ENCODE data around the gene RAB2B.

The RAB2B gene

DNA sequence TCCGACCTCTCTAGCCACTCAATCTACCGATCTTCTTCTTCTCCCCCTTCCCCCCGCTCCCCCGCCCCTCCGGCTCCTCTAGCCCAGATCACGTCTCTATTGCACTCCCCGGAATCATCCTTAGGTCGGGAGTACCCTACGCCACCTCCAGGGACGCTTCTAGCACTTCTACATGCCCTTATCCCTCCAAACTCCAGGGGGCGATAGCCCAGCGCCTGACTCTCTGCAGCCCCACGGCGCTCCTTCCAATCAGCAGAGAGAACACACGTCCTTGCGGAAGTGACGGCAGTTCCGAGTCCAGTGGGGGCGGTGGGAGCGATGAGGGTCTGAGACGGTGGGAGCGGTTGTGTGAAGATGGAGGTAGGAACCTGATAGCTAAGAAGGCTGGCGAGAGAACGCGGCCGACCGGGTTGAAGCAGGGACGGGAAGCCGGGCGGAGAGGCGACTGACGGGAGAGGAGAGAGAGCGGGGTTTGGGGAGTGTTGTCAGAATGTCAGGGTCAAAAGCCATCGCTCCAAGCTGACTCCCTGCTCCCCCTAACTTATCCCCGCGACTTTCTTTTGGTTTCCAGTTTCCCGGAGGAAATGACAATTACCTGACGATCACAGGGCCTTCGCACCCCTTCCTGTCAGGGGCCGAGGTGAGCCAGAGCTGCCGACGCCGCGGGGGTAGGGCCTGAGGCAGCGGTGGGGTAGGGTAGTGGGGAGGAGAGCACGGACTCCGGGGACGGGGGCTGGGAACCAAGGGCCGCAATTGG is at the start of gene RAB2B, which contains the start of gene TOX4:
RAB2B (minus strand) TSS at position 35 of the 757 bp plus-strand sequence. CDS start 87 bp downstream, outside the sequence.
TOX4 (plus strand) TSS at position 271 of the 757 bp plus-strand sequence; CDS start at position 355, 84 bp downstream.
- peak; percentile 90 for DNase-seq

DNA sequence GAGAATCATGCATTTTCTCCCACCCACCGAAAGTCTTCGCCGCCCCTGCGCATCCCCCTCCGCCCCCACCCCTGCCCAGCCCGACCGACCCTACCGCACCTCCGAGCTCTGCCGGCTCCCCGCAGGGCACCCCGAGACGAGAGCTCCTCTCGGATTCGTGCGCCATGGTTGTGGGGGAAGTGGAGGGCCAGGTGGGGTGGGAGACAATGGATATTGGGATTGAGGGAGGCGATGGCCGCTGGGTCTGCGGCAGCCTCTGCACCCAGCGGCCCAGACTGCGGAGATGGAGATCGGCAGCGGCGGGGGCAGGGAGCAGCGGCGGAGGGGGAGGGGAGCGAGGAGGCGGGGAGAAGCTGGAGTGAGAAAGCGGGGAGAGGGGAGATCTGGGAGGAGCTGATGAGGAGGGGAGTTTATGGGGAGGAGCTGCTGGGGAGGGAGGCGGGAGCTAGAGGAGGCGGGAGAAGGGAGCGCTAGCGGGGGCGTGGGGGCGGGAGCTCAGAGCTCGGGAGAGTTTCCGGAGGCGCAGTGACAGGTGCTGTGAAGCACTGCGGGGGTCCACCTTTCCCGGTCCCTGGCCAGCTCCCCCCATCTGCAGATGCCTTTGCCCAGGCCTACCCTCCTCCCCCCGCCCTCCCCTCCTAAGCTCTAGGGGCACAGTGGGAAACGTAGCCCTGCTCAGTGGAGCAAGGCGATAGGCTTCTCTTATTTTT is 49.4 kb upstream of the RAB2B start, which contains the start of gene SALL2:
SALL2 (minus strand) TSS at position 385 of the 710 bp plus-strand sequence; CDS start at position 166, 219 bp downstream.
- DNase-seq, result peak; percentile 76

DNA sequence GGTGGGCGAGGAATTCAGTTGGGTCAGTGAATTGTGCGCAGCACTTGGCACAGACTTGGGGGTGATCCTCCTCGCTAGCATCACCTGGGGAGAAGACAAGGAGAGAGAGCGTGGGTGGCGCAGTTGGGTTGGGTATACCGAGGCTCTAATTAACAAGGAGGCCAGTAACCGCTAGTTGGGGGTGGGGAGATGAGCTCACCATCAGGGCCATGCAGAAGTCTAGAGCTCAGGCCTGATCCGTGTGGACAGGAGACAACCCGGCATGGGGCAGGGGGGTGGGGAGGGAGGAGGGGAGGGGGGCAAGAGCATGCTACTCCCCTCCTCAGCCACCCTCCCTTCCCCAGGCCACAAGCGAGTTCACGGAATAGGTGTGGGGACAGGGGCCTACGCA is 48.8 kb upstream of the RAB2B start:
- no peak for DNase-seq

DNA sequence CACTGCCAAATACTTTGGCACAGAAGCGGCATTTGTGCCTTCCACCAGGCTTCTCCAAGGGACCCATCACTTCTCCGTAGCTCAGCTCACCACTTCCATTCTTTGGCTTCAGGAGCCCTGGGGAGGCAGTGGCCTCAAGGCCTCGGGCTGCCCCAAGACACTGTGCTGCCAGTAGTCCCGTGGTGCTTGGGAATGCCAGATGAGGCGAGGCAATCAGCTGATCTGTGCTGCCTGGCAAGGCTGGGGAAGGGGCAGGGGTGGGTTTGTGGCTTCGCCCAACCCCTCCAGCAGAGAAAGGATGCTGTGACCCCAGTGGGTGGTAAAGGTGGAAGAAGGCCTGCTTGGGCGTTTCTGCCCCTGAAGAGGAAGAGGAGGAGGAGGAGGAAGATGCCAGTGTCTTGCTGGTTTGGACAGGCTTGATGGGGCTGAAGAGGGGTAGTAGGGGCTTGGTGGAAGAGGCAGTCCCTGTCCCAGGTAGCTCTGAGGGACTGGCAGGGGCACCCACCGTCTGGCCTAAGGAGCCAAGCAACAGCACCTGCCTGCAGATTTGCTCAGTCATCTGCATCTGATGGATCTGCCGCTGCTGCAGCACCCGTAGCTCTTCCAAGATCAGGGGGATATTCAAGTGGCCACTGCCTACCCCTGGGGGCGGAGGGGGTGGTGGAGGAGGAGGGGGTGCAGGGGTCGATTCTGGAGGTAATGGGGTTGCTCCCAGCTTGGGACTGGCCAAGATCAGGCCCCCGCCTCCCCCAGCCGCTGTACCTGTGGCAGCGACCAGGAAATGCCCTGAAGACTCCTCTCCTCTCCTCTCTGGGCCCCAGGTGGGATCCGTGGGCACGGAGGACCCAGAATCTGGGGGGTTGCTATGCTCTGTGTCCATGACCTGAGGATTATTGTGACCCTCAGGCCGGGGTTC is 48.1 kb upstream of the RAB2B start:
- no peak for DNase-seq

DNA sequence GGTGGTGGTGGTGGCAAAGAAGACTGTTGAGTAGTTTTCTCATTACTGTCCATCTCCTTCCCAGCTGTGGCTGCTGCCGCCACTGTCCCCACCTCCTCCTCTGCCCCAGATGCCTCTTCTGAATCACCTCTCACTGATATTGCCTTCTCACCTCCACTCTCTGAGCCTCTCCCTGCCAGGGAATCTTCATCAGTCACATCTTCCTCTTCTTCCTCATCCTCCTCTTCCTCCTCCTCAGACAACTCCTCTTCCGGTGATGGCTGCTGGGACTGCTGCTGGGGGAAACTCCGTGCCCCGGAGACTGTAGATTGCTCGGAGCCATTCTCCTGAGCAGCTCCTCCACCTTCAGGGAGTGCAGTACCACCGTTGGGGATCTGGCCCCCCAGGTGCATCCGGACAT is 46.4 kb upstream of the RAB2B start:
- no peak for DNase-seq

DNA sequence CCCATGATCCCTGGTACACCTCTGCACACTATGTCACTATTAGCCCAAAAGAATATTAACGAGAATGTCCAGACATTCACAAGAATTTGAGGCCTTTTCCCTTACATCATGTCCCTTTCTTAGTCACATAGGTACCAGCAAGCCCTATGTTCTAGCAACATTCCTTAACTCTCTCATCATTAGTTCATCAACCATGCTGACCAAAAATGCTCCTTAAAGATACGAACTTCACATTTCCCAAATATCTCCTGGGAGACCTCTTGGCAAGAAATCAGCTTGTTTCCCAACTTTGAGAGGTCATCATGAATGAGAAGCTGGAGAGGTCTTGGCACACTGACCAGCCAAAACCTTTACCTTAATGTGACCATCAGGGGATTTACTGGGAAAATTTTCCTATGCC is 44.7 kb upstream of the RAB2B start:
- DNase-seq, result no peak

DNA sequence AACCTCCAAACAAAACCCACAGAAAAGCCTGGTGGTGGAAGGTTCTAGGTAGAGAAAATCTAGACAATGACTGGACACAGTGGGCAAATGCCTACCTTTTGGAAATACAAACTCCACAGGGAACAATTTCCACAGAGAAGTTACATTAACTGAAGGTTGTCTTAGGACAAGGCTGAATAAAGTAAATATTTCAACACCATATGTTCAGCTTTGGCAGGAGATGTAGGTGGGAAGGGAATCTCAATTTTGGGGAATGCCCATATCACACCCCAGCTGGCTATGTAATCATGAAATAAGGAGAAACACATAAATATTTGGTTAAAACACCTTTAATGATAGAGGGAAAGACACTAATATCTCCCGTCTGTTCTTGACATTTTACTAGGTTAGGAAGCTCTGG is 44.0 kb upstream of the RAB2B start:
- DNase-seq, result no peak

DNA sequence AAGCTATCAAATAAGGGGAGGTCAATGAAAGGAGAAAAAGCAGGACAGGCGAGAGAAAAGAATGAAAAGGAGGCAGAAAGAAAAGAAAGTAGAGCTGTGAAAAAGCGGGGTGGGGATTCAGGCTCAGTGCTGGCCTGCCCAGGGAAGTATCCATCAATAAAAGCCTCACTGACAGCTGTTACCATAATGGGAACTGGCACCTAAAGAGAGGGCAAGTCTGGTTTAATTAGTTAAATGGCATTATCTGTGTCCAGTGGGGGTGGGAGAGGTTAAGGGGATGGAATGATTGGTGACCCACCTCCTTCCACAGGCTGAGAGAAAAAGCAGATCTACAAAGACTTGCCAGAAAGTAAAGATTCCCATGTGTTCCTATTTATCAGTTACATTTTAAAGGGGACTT is 42.0 kb upstream of the RAB2B start:
- DNase-seq, result no peak

DNA sequence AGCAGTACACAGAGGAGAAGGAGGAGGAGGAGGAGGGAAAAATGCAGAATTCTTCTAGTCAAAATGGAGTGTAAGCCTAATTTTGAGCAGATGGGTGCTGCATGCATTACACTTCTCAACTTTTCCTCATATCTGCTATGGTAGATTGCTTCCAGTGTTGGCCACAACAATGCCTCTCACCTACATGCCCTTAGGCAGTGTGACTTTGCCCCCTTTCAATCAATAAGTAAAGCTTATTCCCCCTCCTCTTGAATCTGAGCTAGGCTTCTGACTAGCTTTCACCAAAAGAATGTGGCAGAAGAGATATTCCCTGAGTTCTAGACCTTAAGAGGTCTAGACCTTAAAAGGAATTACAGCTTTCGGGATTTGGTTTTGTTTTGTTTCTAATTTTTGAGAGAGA is 37.6 kb upstream of the RAB2B start:
- no peak for DNase-seq

DNA sequence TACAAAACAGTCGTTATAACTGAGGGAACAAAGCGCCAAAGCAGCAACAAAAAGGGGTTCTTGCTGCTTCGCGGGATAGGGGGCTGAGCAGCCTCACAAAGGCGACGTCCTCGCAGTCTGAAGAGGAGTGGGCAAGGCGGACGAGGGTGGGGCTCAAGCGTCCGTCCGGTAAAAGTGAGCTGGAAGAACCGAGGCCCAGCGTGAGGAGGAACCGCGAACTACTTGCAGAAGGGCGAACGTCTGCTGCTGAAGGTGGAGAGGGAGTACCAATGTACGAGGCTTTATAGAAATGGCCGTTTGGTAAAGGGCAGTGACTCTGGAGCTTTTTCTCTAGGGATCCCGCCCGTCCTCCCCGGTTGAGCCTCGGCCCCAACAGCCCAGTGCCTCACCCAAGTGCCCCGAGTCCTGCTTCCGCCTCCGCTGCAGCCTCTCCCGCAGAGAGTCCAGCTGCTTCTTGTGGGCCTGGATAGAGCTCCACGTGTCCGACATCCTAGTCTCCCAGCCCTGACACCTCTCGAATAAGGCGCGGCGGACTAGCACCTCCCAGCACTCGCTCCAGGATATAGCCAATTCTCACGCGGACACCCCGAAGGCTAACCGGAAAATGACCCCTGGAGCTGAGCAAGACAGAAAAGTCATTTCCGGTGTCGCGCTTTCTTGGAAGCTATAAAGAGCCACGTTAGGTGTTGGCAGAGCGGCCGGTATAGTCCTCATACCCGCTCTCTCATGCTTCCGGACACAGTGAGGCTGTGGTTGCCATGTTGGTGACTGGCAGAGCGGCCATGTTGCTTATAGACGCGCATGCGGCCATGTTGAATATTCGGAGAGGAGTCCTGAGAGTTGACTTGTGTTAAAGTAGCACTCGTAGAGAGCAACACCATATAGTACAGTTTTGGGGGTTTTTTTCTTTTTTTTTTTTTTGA is 34.2 kb upstream of the RAB2B start, which contains the start of gene METTL3:
METTL3 (minus strand) TSS at position 606 of the 923 bp plus-strand sequence; CDS start at position 489, 117 bp downstream.
- peak; percentile 89 for DNase-seq

DNA sequence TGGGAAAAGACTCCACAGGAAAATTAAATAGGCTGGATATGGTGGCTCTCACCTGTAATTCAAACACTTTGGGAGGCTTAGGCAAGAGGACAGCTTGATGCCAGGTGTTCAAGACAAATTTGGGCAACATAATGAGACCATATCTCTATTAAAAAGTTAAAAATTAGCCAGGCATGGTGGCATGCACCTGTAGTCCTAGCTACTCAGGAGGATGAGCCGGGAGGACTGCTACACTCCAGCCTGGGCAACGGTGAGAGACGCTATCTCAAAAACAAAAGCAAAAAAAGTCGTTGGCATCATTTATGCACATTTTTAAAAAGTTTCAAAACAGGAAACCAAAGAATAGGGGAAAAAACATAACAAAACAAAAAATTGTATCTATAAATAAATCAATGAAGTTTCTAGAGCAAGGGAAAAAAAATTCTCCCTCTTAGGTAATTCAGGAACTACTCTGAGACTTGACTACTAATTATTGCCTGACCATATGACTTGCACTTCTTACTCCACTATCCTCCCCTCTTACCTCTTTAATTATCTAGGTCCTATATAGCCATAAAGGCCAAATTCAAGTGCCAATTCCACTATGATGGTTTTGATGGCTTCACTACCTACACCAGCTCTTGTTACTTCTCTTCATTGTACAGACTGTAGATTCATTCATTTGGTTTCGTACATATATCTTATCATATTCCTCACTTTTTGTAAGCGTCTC is 32.8 kb upstream of the RAB2B start:
- DNase-seq, result no peak

DNA sequence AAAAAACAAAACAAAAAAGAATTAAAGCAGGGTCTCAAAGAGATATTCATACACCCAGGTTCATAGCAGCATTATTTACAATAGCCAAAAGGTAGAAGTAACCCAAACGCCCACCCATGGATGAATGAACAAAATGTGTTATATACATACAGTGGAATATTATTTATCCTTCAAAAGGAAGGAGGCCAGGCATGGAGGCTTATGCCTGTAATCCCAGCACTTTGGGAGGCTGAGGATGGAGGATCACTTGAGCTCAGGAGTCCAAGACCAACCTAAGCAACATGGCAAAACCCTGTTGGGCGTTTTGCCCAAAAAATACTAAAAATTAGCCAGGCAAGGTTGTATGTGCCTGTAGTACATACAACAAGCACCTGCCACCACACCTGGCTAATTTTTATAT is 29.8 kb upstream of the RAB2B start:
- DNase-seq, result no peak

DNA sequence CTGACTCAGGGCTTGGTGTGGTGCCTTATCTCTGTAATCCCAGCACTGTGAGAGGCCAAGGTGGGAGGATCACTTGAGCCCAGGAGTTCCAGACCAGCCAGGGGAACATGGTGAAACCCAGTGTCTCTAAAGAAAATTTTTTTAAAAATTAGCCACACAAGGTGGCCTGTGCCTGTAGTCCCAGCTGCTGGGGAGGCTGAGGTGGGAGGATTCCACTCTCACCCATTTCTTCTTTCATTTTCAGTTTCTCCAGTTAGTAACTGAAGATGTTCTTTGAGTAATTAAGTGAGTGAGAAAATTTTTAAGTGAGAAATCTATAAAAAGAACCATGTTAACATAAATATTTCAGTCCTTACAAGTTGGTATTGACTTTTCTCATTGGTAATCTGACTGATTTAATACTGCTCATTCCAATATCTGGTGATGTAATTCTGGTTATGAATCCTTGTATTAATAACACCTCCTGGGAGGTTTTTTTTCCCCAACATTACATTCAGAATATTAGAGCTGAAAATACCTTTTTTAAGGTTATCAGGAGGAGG is 28.3 kb upstream of the RAB2B start:
- DNase-seq, result no peak

DNA sequence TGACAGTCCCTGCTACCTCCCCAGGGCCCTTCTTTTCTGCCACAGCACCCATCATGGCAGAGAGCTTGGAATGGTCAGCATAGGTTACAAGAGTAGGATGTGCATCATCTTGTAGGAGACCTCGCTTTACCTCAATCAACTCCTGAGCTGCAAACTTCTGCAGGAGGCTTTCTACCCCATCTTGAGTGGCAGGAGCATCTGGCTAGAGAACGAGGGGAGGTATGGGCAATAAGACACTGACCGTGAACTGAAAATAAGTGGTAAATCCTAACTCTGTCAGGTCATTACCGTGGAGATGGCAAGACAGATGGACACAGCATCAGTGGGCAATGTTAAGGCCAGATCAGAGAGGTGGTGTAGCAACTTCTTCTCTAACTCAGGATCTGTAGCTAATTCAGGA is 26.6 kb upstream of the RAB2B start:
- no peak for DNase-seq

DNA sequence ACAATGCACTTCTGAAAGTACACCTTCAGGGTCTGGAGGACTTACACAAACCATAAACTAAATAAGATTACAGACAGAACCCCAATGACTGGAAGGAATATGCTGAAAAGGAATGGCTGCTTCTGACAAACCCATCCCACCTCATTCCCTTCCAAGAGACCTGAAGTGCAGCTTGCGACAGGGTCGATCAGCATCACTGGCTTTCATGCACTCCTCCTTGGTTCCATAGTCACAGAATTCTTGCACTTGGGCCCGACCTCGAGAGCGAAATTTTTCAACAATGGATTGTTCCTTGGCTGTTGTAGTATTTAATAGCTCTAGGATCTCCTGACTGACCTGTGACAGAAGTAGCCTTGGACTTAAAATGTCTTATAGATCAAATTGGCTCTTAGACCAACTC is 24.8 kb upstream of the RAB2B start:
- no peak for DNase-seq

DNA sequence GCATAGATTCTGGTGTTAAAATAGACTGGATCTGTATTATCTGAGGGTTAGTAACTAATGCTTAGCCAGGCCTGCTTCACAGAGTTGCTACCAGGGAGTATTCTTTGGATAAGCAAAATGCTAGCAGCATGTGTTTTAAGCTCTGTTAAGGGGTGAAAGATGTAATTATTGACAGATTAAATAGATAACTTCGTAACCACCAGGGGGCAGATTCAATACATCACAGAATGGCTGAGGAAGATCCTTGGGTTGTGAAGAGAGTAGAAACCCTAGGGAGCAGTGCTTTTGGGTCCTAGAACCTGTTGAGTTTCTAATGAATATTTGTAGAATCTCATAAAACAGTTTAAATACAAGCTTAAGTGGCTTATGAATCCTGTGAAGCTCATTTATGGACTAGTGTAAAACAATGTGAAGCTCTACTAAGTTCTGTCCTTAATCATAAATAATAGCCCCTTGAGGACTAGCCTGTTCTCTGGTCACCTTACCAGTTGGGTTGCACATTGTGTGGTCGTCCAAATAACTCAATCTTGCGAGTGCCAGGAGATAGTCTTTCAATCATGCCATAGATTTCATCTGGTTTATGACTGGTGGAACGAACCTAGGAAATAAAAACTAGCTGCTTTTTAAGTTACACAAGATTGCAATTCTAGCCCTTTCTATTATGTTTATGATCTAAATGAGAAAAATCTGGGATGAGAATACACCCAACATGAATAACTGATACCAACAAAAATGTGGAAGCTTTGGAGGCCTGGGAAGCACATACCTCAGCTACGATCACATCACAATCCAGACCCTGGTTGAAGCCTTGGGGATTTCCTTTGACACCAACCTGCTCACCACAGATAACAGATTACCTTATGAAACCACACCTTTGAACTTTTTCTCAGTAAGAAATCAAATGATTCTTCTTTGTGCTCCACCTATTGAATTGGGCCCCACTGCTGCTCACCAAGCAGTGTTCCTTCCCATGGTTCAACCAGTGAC is 22.1 kb upstream of the RAB2B start:
- DNase-seq, result no peak

DNA sequence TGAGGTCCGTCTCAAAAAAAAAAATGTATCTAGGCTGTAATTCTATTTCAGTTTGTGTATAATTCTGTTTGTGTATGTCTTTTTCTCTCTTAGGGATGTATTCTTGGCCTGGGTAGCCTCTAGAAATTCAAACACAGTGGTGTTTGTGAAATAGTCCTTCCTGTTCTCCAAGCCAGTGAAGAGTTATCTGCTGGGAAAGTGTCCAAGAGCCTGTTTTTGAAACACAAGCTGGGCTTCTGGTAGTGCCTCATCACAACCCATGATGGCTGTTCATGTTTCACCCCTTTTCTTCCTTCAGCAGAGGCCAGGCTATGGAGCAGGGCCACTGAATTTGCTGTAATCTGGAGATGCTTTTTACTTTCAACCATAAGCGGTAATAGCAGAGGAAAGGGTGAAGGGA is 19.7 kb upstream of the RAB2B start:
- no peak for DNase-seq

DNA sequence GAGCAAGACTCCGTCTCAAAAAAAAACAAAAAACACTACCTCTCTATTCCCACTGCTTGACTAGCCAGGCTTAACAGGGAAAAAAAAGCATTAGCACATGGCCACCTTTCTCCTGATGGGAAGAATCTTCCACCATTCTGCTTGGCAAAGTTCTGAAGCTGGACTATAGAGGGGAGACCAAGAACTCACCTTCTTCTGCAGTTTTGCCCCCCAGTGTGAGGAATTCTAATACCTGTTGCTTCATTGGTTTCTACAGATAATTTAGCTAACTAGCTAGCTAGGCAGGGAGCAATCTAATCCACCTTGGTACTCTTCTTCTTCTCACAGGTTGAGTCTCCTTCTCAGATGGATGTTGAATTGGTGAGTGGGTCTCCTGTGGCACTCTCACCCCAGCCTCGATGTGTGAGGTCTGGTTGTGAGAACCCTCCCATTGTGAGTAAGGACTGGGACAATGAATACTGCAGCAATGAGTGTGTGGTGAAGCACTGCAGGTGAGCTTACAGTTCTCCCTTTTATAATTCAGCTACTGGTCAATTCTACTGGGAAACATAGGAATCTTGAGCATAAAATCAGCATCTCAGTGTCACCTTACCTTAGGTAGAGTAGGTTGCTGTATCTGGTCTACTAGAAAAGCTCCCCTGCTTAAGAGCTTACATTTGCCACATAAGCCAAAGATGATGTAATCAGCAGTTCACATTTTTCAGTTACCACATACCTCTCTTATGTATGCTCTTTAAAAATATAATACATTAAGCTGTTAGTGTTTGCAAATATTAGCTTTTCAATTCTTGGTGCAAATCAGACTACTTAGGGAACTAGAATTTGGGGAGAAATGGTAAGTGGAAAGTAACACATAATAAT is 18.4 kb upstream of the RAB2B start:
- DNase-seq, result no peak

DNA sequence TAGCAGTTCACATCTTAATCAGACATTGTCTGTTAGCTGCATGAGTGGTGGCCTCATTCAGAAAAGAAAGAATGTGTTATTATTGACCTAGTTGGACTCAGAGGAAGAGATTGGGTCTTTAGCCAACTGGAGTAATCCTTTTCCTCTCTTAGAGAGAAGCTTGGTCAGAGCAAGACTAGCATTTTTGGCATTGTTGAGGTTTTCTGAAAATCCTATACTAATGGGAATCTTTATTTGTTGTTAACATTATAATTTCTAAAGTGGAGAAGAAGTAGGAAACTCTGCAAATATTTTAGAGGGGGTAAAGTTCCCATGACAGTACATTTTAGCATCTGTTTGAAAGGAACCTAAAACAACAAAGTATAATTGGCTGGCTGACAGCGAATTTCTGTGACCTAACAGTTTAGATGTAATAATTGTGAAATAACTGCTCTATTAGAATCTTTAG is 9.9 kb upstream of the RAB2B start:
- no peak for DNase-seq
